GM12878 (cell line): ENCODE data around the gene LRR1. TPM values are rescaled to one million over a fixed set of nuclear protein-coding genes. Genes with fewer than 3 reads are reported as not detected.
A peak's percentile ranks its signal among the peaks of the same experiment; 100 is the strongest.

ENCODE experiments used
- ATF7 ChIP-seq: fragments of 450-650 bp; IDR thresholded peaks from 2 replicates; pipeline ENCODE4 v1.6.1; 2016; ENCODE audit warnings: low read depth, mild to moderate bottlenecking
- CREB1 ChIP-seq: IDR thresholded peaks from 2 replicates; pipeline ENCODE4 v1.6.1; 2012; ENCODE audit warnings: low read depth, mild to moderate bottlenecking, inconsistent platforms
- CREM ChIP-seq: IDR thresholded peaks from 2 replicates; pipeline ENCODE4 v1.6.1; 2014; ENCODE audit warnings: antibody characterized with exemption, low read depth
- IKZF1 ChIP-seq: fragments of 450-650 bp; conservative IDR thresholded peaks from 2 replicates; pipeline ENCODE4 v1.6.1; 2017; ENCODE audit warnings: antibody characterized with exemption, mild to moderate bottlenecking
- MEF2A ChIP-seq: IDR thresholded peaks from 2 replicates; pipeline ENCODE4 v1.6.1; 2011; ENCODE audit warnings: low read depth, mild to moderate bottlenecking, low read length, moderate library complexity; ENCODE audit not compliant: insufficient read depth
- MLLT1 ChIP-seq: fragments of 450-650 bp; IDR thresholded peaks from 2 replicates; pipeline ENCODE4 v1.6.1; 2016; ENCODE audit warnings: mild to moderate bottlenecking
- MTA3 ChIP-seq: IDR thresholded peaks from 2 replicates; pipeline ENCODE4 v1.6.1; 2012; ENCODE audit warnings: low read length, inconsistent platforms, borderline replicate concordance
- NBN ChIP-seq: fragments of 450-650 bp; IDR thresholded peaks from 2 replicates; pipeline ENCODE4 v1.6.1; 2016
- POLR2AphosphoS2 ChIP-seq: IDR thresholded peaks from 2 replicates; pipeline ENCODE4 v1.6.1; 2011; ENCODE audit warnings: low read depth, mild to moderate bottlenecking, low read length, improper control_type of control experiment, moderate library complexity
- POLR2AphosphoS5 ChIP-seq: IDR thresholded peaks from 2 replicates; pipeline ENCODE4 v1.6.1; 2011; ENCODE audit warnings: mild to moderate bottlenecking, low read length, inconsistent platforms
- RAD21 ChIP-seq: IDR thresholded peaks from 2 replicates; pipeline ENCODE4 v1.6.1; 2011; ENCODE audit warnings: mild to moderate bottlenecking, low read depth, low read length, moderate library complexity; ENCODE audit not compliant: insufficient read depth
- RAD51 ChIP-seq: fragments of 450-650 bp; IDR thresholded peaks from 2 replicates; pipeline ENCODE4 v1.6.1; 2016; ENCODE audit warnings: moderate library complexity, mild to moderate bottlenecking, inconsistent platforms
- RUNX3 ChIP-seq: IDR thresholded peaks from 2 replicates; pipeline ENCODE4 v1.6.1; 2012; ENCODE audit warnings: low read length, inconsistent platforms
- SKIL ChIP-seq: fragments of 450-650 bp; IDR thresholded peaks from 2 replicates; pipeline ENCODE4 v1.6.1; 2017; ENCODE audit warnings: mild to moderate bottlenecking, low read depth, inconsistent platforms; ENCODE audit not compliant: poor library complexity, severe bottlenecking
- STAT3 ChIP-seq: IDR thresholded peaks from 2 replicates; pipeline ENCODE4 v1.6.1; 2011; ENCODE audit warnings: low read depth, low read length, improper control_type of control experiment
- TCF7 ChIP-seq: IDR thresholded peaks from 2 replicates; pipeline ENCODE4 v1.6.1; 2014; ENCODE audit warnings: antibody characterized with exemption, borderline replicate concordance
- ZNF217 ChIP-seq: fragments of 450-650 bp; IDR thresholded peaks from 2 replicates; pipeline ENCODE4 v1.6.1; 2017; ENCODE audit warnings: antibody characterized with exemption, mild to moderate bottlenecking
- ZNF24 ChIP-seq: fragments of 450-650 bp; IDR thresholded peaks from 2 replicates; pipeline ENCODE4 v1.6.1; 2017; ENCODE audit warnings: antibody characterized with exemption, mild to moderate bottlenecking
- ZNF384 ChIP-seq: IDR thresholded peaks from 2 replicates; pipeline ENCODE4 v1.6.1; 2012; ENCODE audit warnings: low read depth, mild to moderate bottlenecking, low read length, improper control_type of control experiment, borderline replicate concordance
- polyA plus RNA-seq, 11 experiments: library from polyadenylated mRNA; depleted of rRNA in 4 of 11; unstranded in 6 of 11; stranded (reverse) in 5 of 11; fragments of >200 nt; fragmentation: Nextera tagmentation in 4 of 11; fragmentation: Illumina TruSeq in 1 of 11; extraction: Ambion mirVana in 4 of 11; extraction: Trizol in 1 of 11; gene quantifications; 1 replicate in 1 of 11; 2 replicates in 10 of 11; pipeline versions ENCODE4 v1.2.1 to v1.2.3, GENCODE V29; 2011 to 2016; ENCODE audit warnings: inconsistent platforms in 2 of 11, missing spikeins in 2 of 11, low read depth in 1 of 11
- total RNA-seq, 4 experiments: library from RNA; depleted of rRNA in 3 of 4; stranded (reverse); fragments of >200 nt in 3 of 4; fragmentation: Illumina TruSeq in 1 of 4; extraction: Trizol in 1 of 4; gene quantifications; 2 replicates each; pipeline versions ENCODE4 v1.2.1 to v1.2.3, GENCODE V29; 2013 to 2021

The LRR1 gene
- total and polyA plus RNA-seq, 10 of the 15 experiments (the other 5 are each of a cell fraction or from before 2014, with no cell fraction given): 36.9 to 110 (median 53.1) TPM

GRCh38 chr14:49623941-49624839, 25.4 kb downstream of the LRR1 start (continued):
- TF ChIP-seq MLLT1: peak; percentile 66
- TF ChIP-seq MTA3: peak; percentile 39; the same call in 1 of the 2 replicates
- peak; percentile 47; the same call in 1 of the 2 replicates for TF ChIP-seq TCF7
- TF ChIP-seq MEF2A: peak; percentile 95
- TF ChIP-seq CREB1: 0 out of 2 replicates have a peak, but pooled peaks have one; percentile 48
- peak; percentile 81 for TF ChIP-seq ZNF24
- TF ChIP-seq ZNF384: 0 out of 2 replicates have a peak, but pooled peaks have one; percentile 2
- TF ChIP-seq POLR2AphosphoS5: peak; percentile 57; the same call in 1 of the 2 replicates
- TF ChIP-seq RAD51: no peak
- TF ChIP-seq RAD21: no peak
- 0 out of 2 replicates have a peak, but pooled peaks have one; percentile 60 for TF ChIP-seq POLR2AphosphoS2
- 0 out of 2 replicates have a peak, but pooled peaks have one; percentile 35 for TF ChIP-seq STAT3
- TF ChIP-seq NBN: peak; percentile 58; the same call in 1 of the 2 replicates
- TF ChIP-seq IKZF1: 0 out of 2 replicates have a peak, but pooled peaks have one; percentile 18
- peak; percentile 42; the same call in 1 of the 2 replicates for TF ChIP-seq CREM
- peak; percentile 74 for TF ChIP-seq ATF7
- TF ChIP-seq SKIL: peak; percentile 64
- TF ChIP-seq ZNF217: peak; percentile 78
- TF ChIP-seq RUNX3: 0 out of 2 replicates have a peak, but pooled peaks have one; percentile 31
